ENCODE measurements around the gene TMEM209.

- no peak for TF ChIP-seq POLR2A (IDR thresholded peaks at IDR 0.05; ENCODE audit: low read depth, low read length)
- TF ChIP-seq SPI1 (IDR thresholded peaks at IDR 0.05; ENCODE audit: low read depth, low read length): no peak
- no peak for TF ChIP-seq PAX5 (IDR thresholded peaks at IDR 0.05; ENCODE audit: insufficient read depth, low read length, severe bottlenecking)
- TF ChIP-seq TAF1 (IDR thresholded peaks at IDR 0.05; ENCODE audit: low read depth, low read length): no peak
Measured at GRCh38 chr7:130195396-130195795, 9.8 kb downstream of the TMEM209 start.
